Adrenal gland (tissue), 12 donors: ENCODE results near the gene SIM1. TPM values are rescaled to one million over a fixed set of nuclear protein-coding genes. Genes with fewer than 3 reads are reported as not detected.
A peak's percentile ranks its signal among the peaks of the same experiment; 100 is the strongest.

Source experiments
- DNase-seq, 7 donors: peaks; one replicate each; pipeline ENCODE4 v3.0.0-alpha.2; 2019 to 2020
- H3K27ac ChIP-seq, 5 donors: fragments of 200-600 bp; sonication (generic) in 4 of 5; 1 replicate in 3 of 5; 2 replicates in 2 of 5; pipeline versions ENCODE4 v1.5.1 to v1.8.0; 2016 to 2020; ENCODE audit warnings: mild to moderate bottlenecking in 1 of 5
- H3K27me3 ChIP-seq: fragments of 200-600 bp; 2 replicates; pipeline ENCODE4 v1.8.0; 2021
- H3K36me3 ChIP-seq, 2 donors: fragments of 200-600 bp; replicated peaks in 1 of 2; 1 replicate in 1 of 2; 2 replicates in 1 of 2; pipeline versions ENCODE4 v1.5.1 to v1.8.0; 2018 to 2022
- H3K4me1 ChIP-seq, 2 donors: fragments of 200-600 bp; replicated peaks in 1 of 2; 1 replicate in 1 of 2; 2 replicates in 1 of 2; pipeline versions ENCODE4 v1.5.1 to v1.8.0; 2018 to 2021
- H3K4me3 ChIP-seq, 4 donors: fragments of 200-600 bp; sonication (generic) in 3 of 4; one replicate each; pipeline ENCODE4 v1.5.1; 2016 to 2018
- H3K9me3 ChIP-seq, 3 donors: fragments of 200-600 bp; sonication (generic) in 1 of 3; replicated peaks in 1 of 3; 1 replicate in 2 of 3; 2 replicates in 1 of 3; pipeline versions ENCODE4 v1.5.1 to v1.8.0; 2016 to 2021
- POLR2A ChIP-seq, 2 donors: fragments of 450-650 bp; IDR thresholded peaks; one replicate each; pipeline ENCODE4 v1.6.1; 2017; ENCODE audit warnings: antibody characterized with exemption in 2 of 2, mild to moderate bottlenecking in 2 of 2, moderate library complexity in 1 of 2
- WGBS, 4 donors: extraction: QIAGEN DNeasy Blood & Tissue Kit in 2 of 4; methylation state at CpG; one replicate each; pipeline versions ENCODE4 v1.1.5 to v1.1.7; 2013 to 2017; 5-methylcytosine and 5-hydroxymethylcytosine counted together
- intact Hi-C, 2 donors: fragments of 100-400 bp; cut with DNase I; formaldehyde crosslinking; loops; one replicate each; pipeline versions ENCODE4 v1.14.1 to v1.15.0; 2022 to 2023
- polyA plus RNA-seq, 3 donors: library from polyadenylated mRNA; stranded (reverse); fragments of 200-250 nt in 2 of 3; fragments of 350-450 nt in 1 of 3; fragmentation: Illumina TruSeq in 1 of 3; extraction: RNeasy Lipid Tissue Mini Kit (QIAGEN cat#74804) in 1 of 3; gene quantifications; one replicate each; pipeline ENCODE4 v1.2.3, GENCODE V29; 2013 to 2014
- total RNA-seq, 9 donors: library from RNA; depleted of rRNA in 4 of 9; stranded (reverse); fragments of >200 nt in 4 of 9; fragments of 120-200 nt in 1 of 9; fragmentation: NEBNext Ultra II Directional in 1 of 9; extraction: Animal tissue kit (Norgen Biotek cat#: 25700) in 1 of 9; gene quantifications; one replicate each; pipeline versions ENCODE4 v1.1.0 to v1.2.4, GENCODE V29; 2013 to 2023
- TF ChIP-seq, protein P1 (sequence below), 6 experiments: fragments of 450-650 bp in 4 of 6; fragments of 200-600 bp in 2 of 6; sonication (generic) in 1 of 6; IDR thresholded peaks; 1 replicate in 5 of 6; 2 replicates in 1 of 6; pipeline versions ENCODE4 v1.5.1 to v1.8.0; 2016 to 2021; ENCODE audit warnings: antibody characterized with exemption in 6 of 6, mild to moderate bottlenecking in 2 of 6, moderate library complexity in 1 of 6
- donor health status: healthy with polysubstance abuse.
- donor health status: Bipolar disorder and iron deficiency.
- donor health status: DM: yes; HTN: yes; CAD: no.
- donor health status: DM: no; HTN: no; CAD: no.
- donor health status: DM: no; HTN: no; CAD: no.
- donor health status: DM: yes; HTN: yes; CAD: no.

The SIM1 gene
- total and polyA plus RNA-seq, 12 donors, result not detected

DNA sequence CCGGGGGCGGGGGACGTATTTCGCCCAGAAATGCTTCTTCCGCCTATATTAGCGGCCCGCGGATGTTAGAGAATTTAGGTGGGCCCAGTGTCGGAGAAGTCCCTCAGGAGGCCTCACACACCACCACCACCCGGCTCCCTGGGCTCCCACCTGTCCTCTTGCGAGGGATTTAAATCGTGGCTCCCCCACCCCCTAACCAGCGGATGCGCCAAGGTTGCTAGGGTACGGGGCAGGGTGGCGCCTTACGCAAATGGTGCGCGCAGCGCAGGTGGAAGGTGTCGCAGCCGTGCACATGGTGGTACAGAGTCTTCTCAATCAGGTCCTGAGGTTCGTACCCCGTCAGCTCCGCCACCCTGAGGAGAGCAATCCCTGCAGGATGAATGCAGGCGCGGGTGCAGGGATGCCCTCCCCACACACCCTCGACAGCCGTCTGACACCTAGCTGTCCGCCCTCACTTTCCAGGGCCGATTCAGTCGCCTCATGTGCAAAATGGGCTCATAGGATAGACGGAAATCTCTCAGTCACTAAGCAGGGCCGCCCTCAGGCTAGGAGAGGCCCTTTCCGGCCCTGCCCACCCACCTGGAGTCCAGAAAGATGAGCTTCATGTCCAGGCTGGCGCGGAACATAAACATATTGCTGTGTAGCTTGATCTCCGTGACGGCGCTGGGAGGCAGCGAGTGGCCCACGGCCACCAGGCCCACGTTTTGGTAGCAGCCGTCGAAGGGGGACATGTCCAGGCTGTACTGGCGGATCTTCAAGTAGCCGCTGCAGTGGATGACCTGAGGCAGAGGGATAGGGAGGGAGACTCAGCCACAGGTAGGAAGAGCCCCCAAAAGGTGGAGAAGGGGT, 16.6 kb downstream of the SIM1 start:
- WGBS, 4 donors, result 9 to 33% (median 10%) methylated on average over 3 to 47 of the region's 47 CpGs
- Histone ChIP-seq H3K36me3 (no peaks in the 10 kb centered on the region), H3K4me1 (peaks cover 0 to 6% of the 10 kb centered on the region in 2 donors), H3K9me3 (no peaks in the 10 kb centered on the region), H3K27ac (no peak overlapping the region), H3K4me3 (peak overlapping the region in 1 of 4 donors; percentile 4), H3K27me3 (peaks cover 77% of the 10 kb centered on the region)
- TF ChIP-seq POLR2A (IDR thresholded peaks at IDR 0.05), result no peak
- TF ChIP-seq, protein P1, sequence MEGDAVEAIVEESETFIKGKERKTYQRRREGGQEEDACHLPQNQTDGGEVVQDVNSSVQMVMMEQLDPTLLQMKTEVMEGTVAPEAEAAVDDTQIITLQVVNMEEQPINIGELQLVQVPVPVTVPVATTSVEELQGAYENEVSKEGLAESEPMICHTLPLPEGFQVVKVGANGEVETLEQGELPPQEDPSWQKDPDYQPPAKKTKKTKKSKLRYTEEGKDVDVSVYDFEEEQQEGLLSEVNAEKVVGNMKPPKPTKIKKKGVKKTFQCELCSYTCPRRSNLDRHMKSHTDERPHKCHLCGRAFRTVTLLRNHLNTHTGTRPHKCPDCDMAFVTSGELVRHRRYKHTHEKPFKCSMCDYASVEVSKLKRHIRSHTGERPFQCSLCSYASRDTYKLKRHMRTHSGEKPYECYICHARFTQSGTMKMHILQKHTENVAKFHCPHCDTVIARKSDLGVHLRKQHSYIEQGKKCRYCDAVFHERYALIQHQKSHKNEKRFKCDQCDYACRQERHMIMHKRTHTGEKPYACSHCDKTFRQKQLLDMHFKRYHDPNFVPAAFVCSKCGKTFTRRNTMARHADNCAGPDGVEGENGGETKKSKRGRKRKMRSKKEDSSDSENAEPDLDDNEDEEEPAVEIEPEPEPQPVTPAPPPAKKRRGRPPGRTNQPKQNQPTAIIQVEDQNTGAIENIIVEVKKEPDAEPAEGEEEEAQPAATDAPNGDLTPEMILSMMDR (IDR thresholded peaks at IDR 0.05), result no peak
- no peak for DNase-seq
- intact Hi-C loops, result no loop called here

DNA sequence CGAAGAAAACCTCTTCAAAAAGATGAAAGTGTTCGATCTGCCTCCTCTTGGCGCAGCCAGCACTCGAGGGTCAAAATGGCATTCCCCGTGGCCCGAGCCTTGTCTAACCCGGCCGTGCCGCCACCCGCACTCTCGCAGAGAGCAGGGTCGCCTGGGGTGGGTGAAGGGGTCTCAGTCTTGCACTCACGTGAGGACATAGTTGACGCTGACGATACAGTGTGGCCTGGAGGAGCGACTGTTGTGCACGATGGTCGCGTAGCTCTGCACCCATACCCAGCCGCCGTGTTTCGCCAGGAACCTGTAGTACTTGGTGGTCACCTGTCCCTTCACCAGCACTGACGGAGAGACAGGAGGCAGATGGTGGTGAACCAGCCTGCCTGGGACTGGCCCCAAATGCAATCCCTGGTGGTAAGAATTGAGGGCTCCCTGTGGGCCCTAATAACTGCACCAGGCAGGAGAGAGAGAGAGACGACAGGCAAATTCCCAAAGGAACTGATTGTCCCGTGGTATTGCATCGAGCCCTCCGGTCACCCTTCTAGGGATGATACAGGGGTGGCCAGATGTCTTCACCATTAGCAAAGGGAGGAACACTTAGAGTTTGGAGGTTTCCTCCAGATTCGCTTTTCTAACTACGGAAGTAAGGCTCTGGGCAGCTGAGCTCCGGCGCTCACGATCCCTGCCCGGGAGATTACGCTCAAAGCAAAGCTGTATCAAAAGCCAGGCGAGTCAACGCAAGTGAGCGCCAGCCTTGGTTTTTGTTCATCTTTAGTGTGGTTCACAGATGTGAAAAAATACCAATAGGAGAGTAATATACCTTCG, 17.4 kb downstream of the SIM1 start:
- Histone ChIP-seq H3K9me3 (no peaks in the 10 kb centered on the region), H3K27ac (no peak overlapping the region), H3K4me1 (peaks cover 0 to 6% of the 10 kb centered on the region in 2 donors), H3K27me3 (peaks cover 70% of the 10 kb centered on the region), H3K4me3 (peak overlapping the region in 1 of 4 donors; percentile 4), H3K36me3 (no peaks in the 10 kb centered on the region)
- WGBS, 4 donors, result 9 to 25% (median 13%) methylated on average over 20 to 38 of the region's 38 CpGs
- intact Hi-C loops, result no loop called here
- TF ChIP-seq, protein P1 (IDR thresholded peaks at IDR 0.05), result no peak
- TF ChIP-seq POLR2A (IDR thresholded peaks at IDR 0.05), result no peak
- DNase-seq, result no peak

DNA sequence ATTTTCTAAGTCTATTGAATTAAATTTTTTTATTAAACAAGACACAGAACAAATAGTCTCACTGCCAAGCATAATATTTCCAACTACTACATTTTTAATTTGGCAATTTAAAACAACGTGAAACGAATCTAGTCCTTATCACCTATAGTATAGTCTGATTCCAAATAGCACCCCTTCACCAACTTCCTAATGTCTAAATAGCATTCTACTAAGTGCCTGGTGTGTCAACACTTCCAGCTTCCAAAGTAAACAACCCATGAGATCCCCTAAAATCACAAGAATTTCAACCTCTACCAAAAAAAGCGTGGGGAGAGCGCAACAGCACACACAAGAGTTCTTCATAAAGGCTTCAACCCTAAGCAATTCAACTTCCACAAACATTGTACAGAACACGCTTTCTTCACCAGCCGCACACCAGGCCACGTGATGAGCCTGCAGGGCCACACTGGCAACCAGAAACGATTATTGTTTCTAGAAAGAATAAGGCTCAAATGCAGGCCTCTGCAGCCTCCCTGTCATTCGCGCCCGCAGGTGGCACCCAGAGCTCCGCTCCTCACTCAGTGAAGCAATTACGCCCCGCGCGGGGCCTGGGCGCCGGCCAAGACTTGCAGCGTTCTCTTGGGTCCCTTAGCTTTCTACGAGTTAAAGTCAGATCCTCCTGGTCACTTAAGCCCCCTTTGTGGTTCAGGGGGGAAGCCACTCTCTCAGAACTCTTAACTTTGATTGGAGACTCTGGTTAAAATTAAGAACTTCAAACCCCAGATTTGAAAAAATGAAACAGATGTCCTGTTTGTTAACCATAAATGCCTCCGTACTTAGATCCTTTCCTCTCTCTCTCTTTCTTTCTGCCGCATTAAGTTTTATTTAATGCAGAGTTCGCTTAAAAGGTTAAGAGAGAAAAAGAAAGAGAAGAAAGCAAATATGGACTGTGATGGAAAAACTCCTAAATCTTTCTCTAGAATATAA, 18.3 kb downstream of the SIM1 start:
- intact Hi-C loops, result no loop called here
- TF ChIP-seq, protein P1 (IDR thresholded peaks at IDR 0.05), result no peak
- TF ChIP-seq POLR2A (IDR thresholded peaks at IDR 0.05), result no peak
- H3K27me3 ChIP-seq, result peaks cover 68% of the 10 kb centered on the region
- H3K4me1 ChIP-seq, result peaks cover 0 to 6% of the 10 kb centered on the region in 2 donors
- H3K4me3 ChIP-seq, result no peak overlapping the region
- no peaks in the 10 kb centered on the region for H3K36me3 ChIP-seq
- no peak for DNase-seq
- no peaks in the 10 kb centered on the region for H3K9me3 ChIP-seq
- WGBS, 4 donors, result 11 to 16% (median 14%) methylated on average over 16 to 23 of the region's 23 CpGs
- H3K27ac ChIP-seq, result no peak overlapping the region
